GM18951 (cell line): ENCODE results near the gene GCNT2.
"Not testable (repeated sequence)": the region's sequence is repeated elsewhere in the genome, so short reads cannot be mapped to it uniquely, and the experiment has no call there.

ENCODE experiments used
- POLR2A ChIP-seq: IDR thresholded peaks from 4 replicates; pipeline ENCODE4 v1.6.1; 2011; ENCODE audit warnings: mild to moderate bottlenecking; ENCODE audit not compliant: insufficient read length, insufficient read depth; ENCODE audit errors: extremely low read depth
- in situ Hi-C: fragments of 300-500 bp; cut with MboI; formaldehyde crosslinking; loops from one replicate; pipeline ENCODE4 v1.12.0; 2022; ENCODE audit warnings: low sequenced_read_pairs, mixed read lengths, inconsistent platforms; ENCODE audit not compliant: unreplicated experiment

The GCNT2 gene

DNA sequence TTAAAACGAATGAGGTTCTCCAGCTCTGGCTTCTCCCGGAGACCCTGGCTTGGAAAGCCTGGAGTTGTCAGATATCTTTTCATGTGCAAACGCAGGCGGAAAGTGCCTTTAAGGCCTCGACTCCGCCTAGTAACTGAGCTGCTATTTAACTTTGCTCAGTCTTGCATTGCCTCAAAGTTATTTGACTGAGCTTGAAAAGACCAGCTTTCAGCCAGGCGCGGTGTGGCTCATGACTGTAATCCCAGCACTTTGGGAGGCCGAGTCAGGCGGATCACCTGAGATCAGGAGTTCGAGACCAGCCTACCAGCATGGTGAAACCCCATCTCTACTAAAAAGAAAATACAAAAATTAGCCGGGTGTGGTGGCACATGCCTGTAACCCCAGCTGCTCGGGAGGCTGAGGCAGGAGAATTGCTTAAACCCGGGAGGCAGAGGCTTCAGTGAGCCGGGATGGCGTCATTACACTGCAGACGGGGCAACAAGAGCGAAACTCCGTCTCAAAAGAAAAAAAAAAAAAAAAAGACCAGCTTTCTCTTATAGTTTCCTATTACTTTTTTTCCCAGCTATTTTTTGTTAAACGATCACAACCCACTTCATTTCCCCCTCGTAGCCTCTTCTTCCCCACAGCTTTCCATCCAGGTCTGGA lies 1.9 kb downstream of the GCNT2 start:
- in situ Hi-C loops, result no loop called here

DNA sequence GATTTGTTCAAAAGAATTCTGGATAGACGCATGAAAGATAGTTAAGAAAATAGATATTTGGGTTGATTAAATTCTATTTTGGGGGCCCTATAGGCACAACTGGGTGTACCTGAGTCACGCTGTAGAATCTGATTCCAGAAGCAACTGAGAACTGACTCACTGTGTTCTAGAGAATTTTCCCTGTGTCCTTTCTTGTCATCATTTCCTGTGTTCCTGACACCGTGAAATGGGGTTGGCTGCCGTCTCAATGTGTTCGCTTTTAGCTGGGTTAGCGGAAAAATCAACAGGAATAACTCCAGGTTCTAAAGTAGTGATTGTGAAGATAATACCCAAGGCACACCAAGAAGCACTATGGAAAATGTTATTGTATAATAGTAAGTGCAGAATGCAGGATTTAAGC lies 5.0 kb downstream of the GCNT2 start:
- in situ Hi-C loops, result no loop called here

More for the DNA sequence above, 1.9 kb downstream of the GCNT2 start:
- TF ChIP-seq POLR2A, result no peak

DNA sequence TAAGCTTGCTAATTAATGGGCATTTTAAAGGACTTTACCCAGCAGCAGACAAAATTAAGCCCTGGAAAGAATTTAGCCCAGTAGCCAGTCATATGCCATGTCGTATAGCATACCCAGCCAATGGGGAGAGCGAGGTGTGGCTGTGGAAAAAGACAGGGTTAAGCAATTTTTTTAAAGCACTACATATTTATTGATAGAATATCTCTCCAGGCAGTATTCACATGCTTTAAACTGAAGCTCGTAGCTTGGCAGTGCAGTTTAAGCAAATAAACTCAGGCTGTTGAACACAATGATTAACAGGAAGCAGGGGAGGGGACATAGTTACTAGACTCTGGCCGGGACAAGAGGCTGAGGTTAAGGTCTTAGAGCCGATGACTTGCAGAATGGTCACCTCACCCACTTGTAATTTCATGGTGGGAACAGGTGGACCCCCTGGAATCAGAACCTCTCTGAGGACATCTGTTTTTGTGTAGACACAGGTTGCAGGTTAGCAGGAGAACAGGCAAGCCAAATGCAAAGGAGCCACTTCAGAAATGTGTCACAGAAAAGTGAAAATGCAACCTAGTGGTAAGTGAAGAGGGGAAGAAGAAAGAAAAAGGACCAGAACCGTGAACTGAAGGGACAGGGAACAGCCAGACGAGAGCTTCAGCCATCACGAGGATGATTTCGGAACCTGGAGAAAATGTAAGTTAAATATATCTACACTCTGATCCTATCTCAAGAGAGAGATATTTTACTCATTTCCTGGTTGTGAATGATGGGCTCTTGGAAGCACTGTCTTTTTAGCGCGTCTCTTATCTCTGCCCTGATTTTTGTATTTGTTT lies 7.2 kb downstream of the GCNT2 start:
- TF ChIP-seq POLR2A, result peak; percentile 41
- in situ Hi-C loops, result no loop called here

More for the DNA sequence above, 5.0 kb downstream of the GCNT2 start:
- TF ChIP-seq POLR2A, result no peak

DNA sequence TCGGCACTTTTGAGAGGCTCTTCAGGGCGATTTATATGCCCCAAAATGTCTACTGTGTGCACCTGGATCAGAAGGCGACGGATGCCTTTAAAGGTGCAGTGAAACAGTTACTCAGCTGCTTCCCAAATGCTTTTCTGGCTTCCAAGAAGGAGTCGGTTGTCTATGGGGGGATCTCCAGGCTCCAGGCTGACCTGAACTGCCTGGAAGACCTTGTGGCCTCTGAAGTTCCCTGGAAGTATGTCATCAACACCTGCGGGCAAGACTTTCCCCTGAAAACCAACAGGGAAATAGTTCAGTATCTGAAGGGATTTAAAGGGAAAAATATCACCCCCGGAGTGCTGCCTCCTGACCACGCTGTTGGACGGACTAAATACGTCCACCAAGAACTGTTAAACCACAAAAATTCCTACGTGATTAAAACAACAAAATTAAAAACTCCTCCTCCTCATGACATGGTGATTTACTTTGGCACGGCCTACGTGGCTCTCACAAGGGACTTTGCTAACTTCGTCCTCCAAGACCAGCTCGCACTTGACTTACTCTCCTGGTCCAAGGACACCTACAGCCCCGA lies 8.2 kb downstream of the GCNT2 start:
- in situ Hi-C loops, result no loop called here
- no peak for TF ChIP-seq POLR2A

DNA sequence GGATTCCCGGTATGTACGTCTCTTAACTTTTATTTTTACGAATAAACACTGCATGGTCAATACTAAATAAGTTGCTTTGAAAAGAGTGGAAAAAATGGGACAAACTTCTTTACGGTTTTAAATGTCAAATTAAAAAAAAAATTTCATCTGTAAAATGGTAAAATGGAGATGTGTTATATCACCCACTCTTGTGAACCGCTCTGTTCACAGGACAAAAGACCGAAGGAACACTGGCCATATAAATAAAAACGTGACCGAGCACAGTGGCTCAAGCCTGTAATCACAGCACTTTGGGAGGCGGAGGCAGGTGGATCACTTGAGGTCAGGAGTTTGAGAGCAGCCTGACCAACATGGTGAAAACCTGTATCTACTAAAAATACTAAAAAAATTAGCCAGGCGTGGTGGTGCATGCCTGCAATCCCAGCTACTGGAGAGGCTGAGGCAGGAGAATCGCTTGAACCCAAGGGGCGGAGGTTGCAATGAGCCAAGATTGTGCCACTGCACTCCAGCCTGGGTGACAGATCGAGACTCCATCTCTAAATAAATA lies 8.8 kb downstream of the GCNT2 start:
- in situ Hi-C loops, result not testable (repeated sequence)

DNA sequence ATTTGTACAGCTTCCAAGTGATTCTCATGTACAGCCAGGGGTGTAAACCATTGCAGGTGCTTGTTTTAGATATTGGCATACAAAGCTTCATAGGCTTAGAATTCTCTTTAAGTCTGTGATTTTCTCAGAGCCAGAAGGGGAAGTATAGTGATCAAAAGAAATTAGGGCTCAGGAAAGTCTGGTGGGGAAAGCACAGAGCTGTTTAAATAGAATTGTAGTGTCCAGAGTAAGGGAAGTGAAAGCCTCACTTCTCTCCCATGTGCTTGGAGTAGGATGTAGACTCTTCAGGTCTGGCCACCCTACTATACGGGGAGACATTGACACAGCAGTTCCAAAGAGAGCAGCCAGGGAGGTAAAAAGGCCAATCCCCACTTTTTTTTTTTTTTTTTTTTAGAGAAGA lies 10.4 kb downstream of the GCNT2 start:
- no peak for TF ChIP-seq POLR2A
- in situ Hi-C loops, result no loop called here

DNA sequence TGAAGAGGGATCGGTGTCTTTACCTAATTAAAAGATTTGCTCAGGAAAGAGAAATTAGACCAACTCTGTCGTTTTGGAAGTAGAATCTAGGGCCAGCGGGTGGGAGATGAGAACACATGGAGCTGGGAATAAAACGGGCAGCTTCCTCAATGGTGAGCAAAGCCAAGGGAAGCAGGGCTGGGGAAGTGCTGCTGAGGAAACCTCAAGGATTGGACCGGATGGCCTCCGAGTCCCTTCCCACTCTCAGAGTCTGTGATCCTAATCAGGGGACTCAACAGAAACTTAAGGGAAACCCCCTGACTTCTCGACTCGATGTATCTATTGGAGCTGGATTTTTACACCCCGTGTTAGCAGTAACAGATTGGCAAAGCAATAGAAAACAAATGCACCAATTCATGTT lies 10.8 kb downstream of the GCNT2 start:
- no peak for TF ChIP-seq POLR2A
- in situ Hi-C loops, result no loop called here

DNA sequence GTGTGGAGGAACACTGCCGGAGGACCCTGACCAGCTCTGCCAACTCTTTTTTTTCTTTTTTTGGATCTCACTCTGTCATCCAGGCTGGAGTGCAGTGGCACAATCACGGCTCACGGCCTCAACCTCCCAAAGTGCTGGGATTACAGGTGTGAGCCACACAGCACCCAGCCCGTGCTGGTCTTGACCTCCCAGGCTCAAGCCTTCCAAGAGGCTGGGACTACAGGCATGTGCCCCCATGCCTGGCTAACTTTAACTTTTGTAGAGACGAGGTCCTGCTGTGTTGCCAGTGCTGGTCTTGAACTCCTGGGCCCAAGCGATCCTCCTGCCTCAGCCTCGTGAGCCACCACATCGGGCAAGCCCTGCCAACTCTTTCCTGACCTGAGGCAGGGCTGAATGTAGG lies 11.2 kb downstream of the GCNT2 start:
- TF ChIP-seq POLR2A, result no peak
- in situ Hi-C loops, result no loop called here

DNA sequence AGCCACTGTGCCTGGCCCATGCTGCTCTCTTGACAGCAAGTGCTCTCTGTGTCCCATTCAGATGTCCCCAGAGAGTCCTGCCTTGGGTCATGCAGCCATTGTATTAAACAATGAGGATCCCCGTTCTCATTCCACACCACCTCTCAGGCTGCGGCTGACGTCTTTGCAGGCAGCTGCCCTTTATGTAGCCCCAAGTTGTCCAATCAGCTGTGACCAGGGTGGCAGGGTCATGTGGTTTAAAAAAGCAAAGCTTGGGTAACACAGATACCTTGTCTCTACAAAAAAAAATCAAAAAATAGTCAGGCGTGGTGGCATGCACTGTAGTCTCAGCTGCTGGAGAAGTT lies 13.2 kb downstream of the GCNT2 start:
- in situ Hi-C loops, result no loop called here
- no peak for TF ChIP-seq POLR2A

DNA sequence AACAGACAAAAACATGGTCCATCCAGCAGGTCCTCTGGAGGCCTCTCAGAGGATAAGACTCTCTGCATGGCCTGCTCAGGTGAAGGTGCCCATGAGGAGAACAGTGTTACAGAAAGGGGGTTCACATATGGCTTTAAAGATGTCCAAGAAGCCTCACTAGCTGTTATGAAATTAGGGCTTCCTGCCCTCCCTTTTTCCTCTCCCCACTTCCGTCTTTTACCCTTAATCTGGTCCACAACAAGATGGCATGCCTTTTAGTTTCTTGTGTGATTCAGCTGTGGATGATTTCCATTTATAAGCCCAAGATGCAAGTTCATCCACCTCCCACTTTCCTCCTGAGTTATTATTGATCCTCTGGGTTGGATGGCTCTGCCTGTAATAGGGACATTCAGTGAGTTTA lies 14.0 kb downstream of the GCNT2 start:
- in situ Hi-C loops, result no loop called here
- TF ChIP-seq POLR2A, result no peak

DNA sequence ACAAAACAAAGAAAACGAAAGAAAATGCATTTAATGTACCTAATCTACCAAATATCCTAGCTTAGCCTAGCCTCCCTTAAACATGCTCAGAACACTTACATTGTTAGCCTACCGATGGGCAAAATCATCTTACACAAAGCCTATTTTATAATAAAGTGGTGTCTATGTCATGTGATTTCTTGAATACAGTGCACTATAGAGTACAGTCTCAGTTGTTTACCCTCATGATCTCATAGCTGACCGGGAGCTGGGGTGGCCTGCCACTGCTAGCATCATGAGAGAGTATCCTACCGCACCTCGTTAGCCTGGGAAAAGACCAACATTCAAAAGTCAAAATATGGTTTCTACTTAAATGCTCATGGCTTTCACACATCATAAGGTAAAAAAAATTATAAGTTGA lies 16.6 kb downstream of the GCNT2 start:
- no peak for TF ChIP-seq POLR2A
- in situ Hi-C loops, result no loop called here

DNA sequence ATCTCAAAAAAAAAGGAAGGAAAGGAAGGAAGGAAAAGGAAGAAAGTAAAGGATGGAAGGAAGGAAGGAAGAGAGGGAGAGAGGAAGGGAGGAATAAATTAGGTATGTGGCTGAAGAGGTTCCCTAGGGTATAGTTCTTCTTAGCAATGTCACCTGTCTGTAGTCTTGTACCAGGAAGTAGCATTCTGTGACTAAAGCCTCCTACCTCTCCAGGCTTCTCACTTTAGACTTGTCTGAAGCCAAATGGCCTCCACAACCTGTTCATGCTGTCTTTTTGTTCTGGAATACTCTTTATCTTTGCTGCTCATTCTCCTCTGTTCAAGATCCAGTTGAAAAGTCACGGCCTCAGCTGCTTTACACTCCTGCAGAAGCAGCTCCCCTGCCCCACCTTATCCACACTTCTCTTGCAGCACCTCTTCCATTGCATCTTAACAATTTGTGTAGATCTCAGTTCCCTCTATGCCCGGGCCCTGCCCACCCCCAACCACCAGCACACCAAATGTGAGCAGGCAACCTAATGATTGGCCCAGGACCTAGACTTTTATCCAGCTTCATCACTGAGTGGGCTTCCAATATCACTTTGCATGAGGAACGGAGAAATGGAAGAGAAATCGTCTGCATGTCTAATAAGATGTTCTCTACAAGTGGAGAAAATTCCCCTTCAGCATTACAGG lies 19.1 kb downstream of the GCNT2 start:
- in situ Hi-C loops, result no loop called here
- TF ChIP-seq POLR2A, result no peak

DNA sequence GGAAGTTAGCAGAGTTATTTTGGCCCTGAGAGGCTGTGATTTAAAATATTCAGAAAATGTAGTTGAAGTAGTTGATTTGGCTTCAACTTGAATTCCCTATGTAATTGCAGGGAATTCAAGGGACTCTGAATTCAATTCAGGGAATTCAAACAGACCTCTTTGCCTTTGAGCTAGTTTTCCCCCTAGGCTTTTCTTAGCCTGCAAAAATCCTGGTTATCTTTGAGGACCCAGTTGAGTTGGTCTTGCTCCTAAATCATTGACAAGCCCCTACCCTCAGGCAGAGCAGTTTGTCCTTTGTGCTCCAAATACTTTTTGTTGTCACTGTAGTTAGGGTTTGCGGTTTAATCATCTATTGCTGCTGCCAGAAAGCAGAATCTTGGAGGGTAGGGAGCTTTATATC lies 20.4 kb downstream of the GCNT2 start:
- in situ Hi-C loops, result no loop called here

More for the DNA sequence above, 20.4 kb downstream of the GCNT2 start:
- no peak for TF ChIP-seq POLR2A
